ENCODE results near the gene NSF. TPM values are rescaled to one million over a fixed set of nuclear protein-coding genes. Genes with fewer than 3 reads are reported as not detected.

The NSF gene
- total and polyA plus RNA-seq, 2 donors (not counting 3 experiments of a cell fraction or from before 2014, with no cell fraction given) = 18.5 to 43.7 TPM

DNA sequence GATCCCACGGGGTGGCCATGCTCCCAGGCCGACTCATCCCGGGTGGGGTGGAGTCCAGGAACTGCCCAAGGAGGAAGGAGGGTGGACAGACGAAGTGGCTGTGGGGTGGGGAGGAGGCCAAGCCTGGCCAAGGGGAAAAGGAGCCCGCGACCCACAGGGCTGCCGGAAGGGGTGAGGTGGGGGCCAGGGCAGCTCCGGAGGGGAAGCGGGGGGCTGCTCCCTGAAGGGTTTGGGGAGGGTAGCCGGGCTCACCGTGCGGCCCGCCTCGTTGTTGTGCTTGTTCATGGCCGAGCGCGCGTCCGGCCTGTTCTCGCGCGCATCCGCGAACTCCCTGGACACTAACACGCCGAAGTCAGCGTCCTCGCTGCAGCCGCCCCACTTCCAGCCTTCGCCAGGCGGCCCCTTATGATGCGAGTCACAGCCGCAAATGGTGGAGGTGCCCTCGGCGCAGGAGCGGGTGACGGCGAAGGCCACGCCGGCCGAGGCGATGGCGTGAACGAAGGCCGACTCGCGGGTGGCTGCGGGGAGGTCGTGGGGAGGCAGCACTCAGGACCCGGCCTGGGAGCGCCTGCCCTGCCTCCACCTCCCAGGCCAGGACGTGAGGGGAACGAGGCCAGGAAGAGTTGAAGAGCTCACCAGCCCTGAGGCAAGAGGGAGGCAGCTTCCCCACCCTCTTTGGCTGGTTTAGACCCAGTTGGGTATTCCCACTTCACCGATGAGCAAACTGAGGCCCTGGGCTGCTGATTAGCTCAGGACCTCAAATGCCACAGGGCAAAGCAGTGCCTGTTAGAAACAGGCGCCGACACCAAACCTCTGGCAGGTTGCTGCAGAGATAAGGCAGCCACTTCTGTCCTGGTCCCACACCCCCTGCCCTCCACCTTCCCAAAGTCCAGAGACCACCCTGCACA lies 179.3 kb downstream of the NSF start:
- intact Hi-C loops (cut with micrococcal nuclease) (loop anchor here (5.0 kb wide), 1 partner anchor 42 kb away; no protein-coding TSS in a partner anchor), dilution Hi-C loops (cut with MboI; ENCODE audit: extremely low pct_ligation_motif_present, low sequenced_read_pairs) (no loop called here)
- FAIRE-seq = no peak
- POLR2A ChIA-PET = no interaction called here
- no peaks in the 10 kb centered on the region for H4K20me1 ChIP-seq (replicated peaks; ENCODE audit: control insufficient read depth, extremely low read depth, insufficient read depth, low read length)
- H3K79me2 ChIP-seq (ENCODE audit: control insufficient read depth, insufficient read depth, low read length) = no peaks in the 10 kb centered on the region
- CTCF ChIA-PET = no interaction called here
- no peak for DNase-seq (ENCODE audit: low read depth, low spot score)
- H3K9ac ChIP-seq (replicated peaks; ENCODE audit: extremely low read depth, insufficient read depth, low read length) = no peak overlapping the region
- TF ChIP-seq JUN (IDR thresholded peaks at IDR 0.05; ENCODE audit: borderline replicate concordance, insufficient read depth, insufficient read length, low read depth) = no peak
- no peak for TF ChIP-seq MYC (IDR thresholded peaks at IDR 0.05; ENCODE audit: low read depth, low read length)
- TF ChIP-seq, protein P1, sequence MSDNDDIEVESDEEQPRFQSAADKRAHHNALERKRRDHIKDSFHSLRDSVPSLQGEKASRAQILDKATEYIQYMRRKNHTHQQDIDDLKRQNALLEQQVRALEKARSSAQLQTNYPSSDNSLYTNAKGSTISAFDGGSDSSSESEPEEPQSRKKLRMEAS (IDR thresholded peaks at IDR 0.05; ENCODE audit: insufficient read depth, insufficient read length) = no peak
- no peak for TF ChIP-seq POLR2A (IDR thresholded peaks at IDR 0.05; ENCODE audit: low read depth, low read length)
- TF ChIP-seq, protein P2, sequence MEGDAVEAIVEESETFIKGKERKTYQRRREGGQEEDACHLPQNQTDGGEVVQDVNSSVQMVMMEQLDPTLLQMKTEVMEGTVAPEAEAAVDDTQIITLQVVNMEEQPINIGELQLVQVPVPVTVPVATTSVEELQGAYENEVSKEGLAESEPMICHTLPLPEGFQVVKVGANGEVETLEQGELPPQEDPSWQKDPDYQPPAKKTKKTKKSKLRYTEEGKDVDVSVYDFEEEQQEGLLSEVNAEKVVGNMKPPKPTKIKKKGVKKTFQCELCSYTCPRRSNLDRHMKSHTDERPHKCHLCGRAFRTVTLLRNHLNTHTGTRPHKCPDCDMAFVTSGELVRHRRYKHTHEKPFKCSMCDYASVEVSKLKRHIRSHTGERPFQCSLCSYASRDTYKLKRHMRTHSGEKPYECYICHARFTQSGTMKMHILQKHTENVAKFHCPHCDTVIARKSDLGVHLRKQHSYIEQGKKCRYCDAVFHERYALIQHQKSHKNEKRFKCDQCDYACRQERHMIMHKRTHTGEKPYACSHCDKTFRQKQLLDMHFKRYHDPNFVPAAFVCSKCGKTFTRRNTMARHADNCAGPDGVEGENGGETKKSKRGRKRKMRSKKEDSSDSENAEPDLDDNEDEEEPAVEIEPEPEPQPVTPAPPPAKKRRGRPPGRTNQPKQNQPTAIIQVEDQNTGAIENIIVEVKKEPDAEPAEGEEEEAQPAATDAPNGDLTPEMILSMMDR (IDR thresholded peaks at IDR 0.05; ENCODE audit: extremely low read depth in 1 of 2, insufficient read depth in 1 of 2, low read depth in 1 of 2, low read length in 2 of 2) = no peak
- no peak for TF ChIP-seq GATA2 (IDR thresholded peaks at IDR 0.05; ENCODE audit: insufficient read depth, insufficient read length, low read depth, low read length)
- no peak for TF ChIP-seq EZH2 (IDR thresholded peaks at IDR 0.05; ENCODE audit: borderline replicate concordance, low read depth, low read length, severe bottlenecking)
- TF ChIP-seq FOS (IDR thresholded peaks at IDR 0.05; ENCODE audit: borderline replicate concordance, insufficient read depth, low read length) = no peak
- no peak for TF ChIP-seq POLR2AphosphoS5 (IDR thresholded peaks at IDR 0.05; ENCODE audit: insufficient read depth, low read depth, low read length)
- H2AFZ ChIP-seq (ENCODE audit: low read depth, low read length) = peak overlapping the region; percentile 34
- no peaks in the 10 kb centered on the region for H3K9me3 ChIP-seq (replicated peaks; ENCODE audit: control insufficient read depth, insufficient read depth, low read length)
- H3K4me2 ChIP-seq (ENCODE audit: insufficient read depth, low read length) = no peak overlapping the region
- H3K9me1 ChIP-seq (replicated peaks; ENCODE audit: control insufficient read depth, extremely low read depth, insufficient read depth, low read length) = no peaks in the 10 kb centered on the region
- peaks cover 10% of the 10 kb centered on the region for H3K4me1 ChIP-seq (ENCODE audit: control insufficient read depth, extremely low read depth, insufficient read depth, low read length)
- no peaks in the 10 kb centered on the region for H3K27me3 ChIP-seq (ENCODE audit: control insufficient read depth in 2 of 2, insufficient read depth in 2 of 2, low read length in 2 of 2)
- H3K36me3 ChIP-seq (ENCODE audit: control insufficient read depth in 2 of 2, extremely low read depth in 1 of 2, insufficient read depth in 2 of 2, low read length in 2 of 2) = no peaks in the 10 kb centered on the region
- H3K4me3 ChIP-seq (replicated peaks in 1 of 3; ENCODE audit: insufficient read depth in 1 of 3, low read depth in 1 of 3, low read length in 3 of 3) = peak overlapping the region in 1 of 3 experiments; percentile 6
- H3K27ac ChIP-seq (ENCODE audit: insufficient read depth, low read depth, low read length) = no peak overlapping the region
- BruUV-seq (replicated peaks) = no TSS peak
